ENCODE data around the gene MAML1.

DNA sequence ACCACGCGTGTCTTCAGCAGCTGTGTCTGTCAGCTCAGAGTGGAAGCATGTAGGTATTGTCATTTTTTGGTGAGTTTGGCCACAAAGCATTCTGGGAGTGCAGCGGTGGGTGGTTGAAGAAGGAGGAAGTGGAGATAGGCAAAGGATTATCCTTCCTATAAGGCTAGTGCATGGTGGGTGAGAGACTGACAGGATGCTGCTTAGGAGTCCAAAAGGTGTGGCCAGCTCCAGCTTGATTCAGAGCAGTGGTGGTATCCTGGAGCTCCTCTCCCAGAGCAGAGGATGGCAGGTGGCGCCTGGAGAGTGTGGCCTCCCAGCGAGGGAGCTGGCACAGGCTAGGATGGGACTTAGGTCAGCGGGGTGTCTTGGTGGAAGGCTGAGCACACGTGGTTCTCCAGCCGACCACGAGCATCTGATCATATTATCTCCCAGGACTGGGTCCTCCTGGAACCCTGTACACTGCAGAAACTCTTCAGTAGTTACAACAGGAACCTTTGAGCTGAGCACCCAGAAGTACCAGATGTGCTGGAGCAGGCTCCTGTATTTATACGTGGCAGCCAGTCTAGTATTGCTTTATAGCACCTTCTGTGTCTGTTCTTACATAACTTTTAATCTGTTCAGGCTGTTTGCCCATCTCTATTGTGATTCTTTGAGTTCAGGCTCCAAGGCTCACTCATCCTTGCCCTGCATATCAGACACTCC lies 29.6 kb downstream of the MAML1 start:
- TF ChIP-seq, protein P1, sequence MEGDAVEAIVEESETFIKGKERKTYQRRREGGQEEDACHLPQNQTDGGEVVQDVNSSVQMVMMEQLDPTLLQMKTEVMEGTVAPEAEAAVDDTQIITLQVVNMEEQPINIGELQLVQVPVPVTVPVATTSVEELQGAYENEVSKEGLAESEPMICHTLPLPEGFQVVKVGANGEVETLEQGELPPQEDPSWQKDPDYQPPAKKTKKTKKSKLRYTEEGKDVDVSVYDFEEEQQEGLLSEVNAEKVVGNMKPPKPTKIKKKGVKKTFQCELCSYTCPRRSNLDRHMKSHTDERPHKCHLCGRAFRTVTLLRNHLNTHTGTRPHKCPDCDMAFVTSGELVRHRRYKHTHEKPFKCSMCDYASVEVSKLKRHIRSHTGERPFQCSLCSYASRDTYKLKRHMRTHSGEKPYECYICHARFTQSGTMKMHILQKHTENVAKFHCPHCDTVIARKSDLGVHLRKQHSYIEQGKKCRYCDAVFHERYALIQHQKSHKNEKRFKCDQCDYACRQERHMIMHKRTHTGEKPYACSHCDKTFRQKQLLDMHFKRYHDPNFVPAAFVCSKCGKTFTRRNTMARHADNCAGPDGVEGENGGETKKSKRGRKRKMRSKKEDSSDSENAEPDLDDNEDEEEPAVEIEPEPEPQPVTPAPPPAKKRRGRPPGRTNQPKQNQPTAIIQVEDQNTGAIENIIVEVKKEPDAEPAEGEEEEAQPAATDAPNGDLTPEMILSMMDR (IDR thresholded peaks at IDR 0.05; ENCODE audit: insufficient read depth, low read depth, low read length): no peak
- TF ChIP-seq EZH2 (IDR thresholded peaks at IDR 0.05; ENCODE audit: insufficient read depth, low read length): no peak

All from astrocyte (in vitro differentiated cells and primary cell).